HUES64 (cell line): ENCODE data around the gene NRBP1.
"Not testable (repeated sequence)": the region's sequence is repeated elsewhere in the genome, so short reads cannot be mapped to it uniquely, and the experiment has no call there.

ENCODE experiments used
- H3K27ac ChIP-seq: 2 replicates; pipeline ENCODE4 v1.7.0; 2013; ENCODE audit warnings: low read depth, low read length, inconsistent platforms
- H3K27me3 ChIP-seq: 2 replicates; pipeline ENCODE4 v1.6.1; 2013; ENCODE audit warnings: mild to moderate bottlenecking, low read length; ENCODE audit not compliant: insufficient read depth
- H3K36me3 ChIP-seq: 2 replicates; pipeline ENCODE4 v1.6.1; 2013; ENCODE audit warnings: mild to moderate bottlenecking, low read length; ENCODE audit not compliant: insufficient read depth
- H3K4me1 ChIP-seq: 2 replicates; pipeline ENCODE4 v1.6.1; 2013; ENCODE audit warnings: mild to moderate bottlenecking, low read length, moderate library complexity; ENCODE audit not compliant: insufficient read depth
- H3K4me3 ChIP-seq: 2 replicates; pipeline ENCODE4 v1.5.1; 2013; ENCODE audit warnings: mild to moderate bottlenecking, low read length, moderate library complexity
- H3K9ac ChIP-seq: 2 replicates; pipeline ENCODE4 v1.6.1; 2013; ENCODE audit warnings: mild to moderate bottlenecking, low read depth, low read length
- H3K9me3 ChIP-seq: 2 replicates; pipeline ENCODE4 v1.6.1; 2013; ENCODE audit warnings: low read depth, low read length; ENCODE audit not compliant: insufficient read depth
- WGBS: fragments of 150-250, 120-280 bp; methylation state at CpG from one replicate; pipeline ENCODE4 v1.1.7; 2013; ENCODE audit warnings: missing lambda C conversion rate; 5-methylcytosine and 5-hydroxymethylcytosine counted together

The NRBP1 gene

GRCh38 chr2:27400348-27401135 is 27.9 kb upstream of the NRBP1 start:
- Histone ChIP-seq H3K27me3 (no peaks in the 10 kb centered on the region), H3K4me1 (no peaks in the 10 kb centered on the region), H3K27ac (no peak overlapping the region), H3K4me3 (no peak overlapping the region), H3K36me3 (peaks cover 25% of the 10 kb centered on the region; the same call in 1 of the 2 replicates), H3K9ac (no peak overlapping the region), H3K9me3 (no peaks in the 10 kb centered on the region)
- WGBS: 100% methylated on average over 1 of the region's 2 CpGs

GRCh38 chr2:27407798-27408491 is 20.5 kb upstream of the NRBP1 start:
- Histone ChIP-seq H3K9me3 (no peaks in the 10 kb centered on the region), H3K27ac (no peak overlapping the region), H3K4me3 (peak overlapping the region; percentile 92), H3K36me3 (peaks cover 14% of the 10 kb centered on the region), H3K4me1 (peaks cover 4% of the 10 kb centered on the region; the same call in 1 of the 2 replicates), H3K27me3 (no peaks in the 10 kb centered on the region), H3K9ac (peak overlapping the region; percentile 92; the same call in 1 of the 2 replicates)
- WGBS: 46% methylated on average over 12 of the region's 16 CpGs

- under 1% methylated on average over 33 of the region's 33 CpGs for WGBS
- Histone ChIP-seq H3K27ac (peak overlapping the region; percentile 89), H3K36me3 (peaks cover 11% of the 10 kb centered on the region), H3K9me3 (no peaks in the 10 kb centered on the region), H3K9ac (peak overlapping the region; percentile 92), H3K4me3 (peak overlapping the region; percentile 92), H3K4me1 (peaks cover 4% of the 10 kb centered on the region; the same call in 1 of the 2 replicates), H3K27me3 (no peaks in the 10 kb centered on the region)
Observed at GRCh38 chr2:27408601-27409320, 19.7 kb upstream of the NRBP1 start.

- Histone ChIP-seq H3K36me3 (peaks cover 7% of the 10 kb centered on the region), H3K4me3 (peak within 1 kb of the TSS; percentile 92), H3K9me3 (no peaks in the 10 kb centered on the region), H3K27ac (peak within 1 kb of the TSS; percentile 89), H3K4me1 (peaks cover 4% of the 10 kb centered on the region; the same call in 1 of the 2 replicates), H3K27me3 (no peaks in the 10 kb centered on the region), H3K9ac (peak within 1 kb of the TSS; percentile 92)
- 4% methylated on average over 82 of the region's 82 CpGs for WGBS
Observed at GRCh38 chr2:27409321-27410073, 18.9 kb upstream of the NRBP1 start, which contains the start of gene PPM1G. Gene PPM1G (minus strand): TSS chr2:27409591. CDS start chr2:27409422, 169 bp downstream.

- H3K4me1 ChIP-seq: peaks cover 4% of the 10 kb centered on the region; the same call in 1 of the 2 replicates
- no peak overlapping the region for H3K27ac ChIP-seq
- no peak overlapping the region for H3K4me3 ChIP-seq
- 92% methylated on average over 7 of the region's 9 CpGs for WGBS
- no peaks in the 10 kb centered on the region for H3K9me3 ChIP-seq
- no peak overlapping the region for H3K9ac ChIP-seq
- peaks cover under 1% of the 10 kb centered on the region for H3K36me3 ChIP-seq
- H3K27me3 ChIP-seq: no peaks in the 10 kb centered on the region
Observed at GRCh38 chr2:27412419-27413152, 15.8 kb upstream of the NRBP1 start.

- WGBS: 93% methylated on average over 6 of the region's 6 CpGs
- Histone ChIP-seq H3K27me3 (no peaks in the 10 kb centered on the region), H3K4me3 (no peak overlapping the region), H3K36me3 (no peaks in the 10 kb centered on the region), H3K9me3 (no peaks in the 10 kb centered on the region), H3K4me1 (no peaks in the 10 kb centered on the region), H3K27ac (no peak overlapping the region), H3K9ac (no peak overlapping the region)
Observed at GRCh38 chr2:27416151-27416550, 12.3 kb upstream of the NRBP1 start.

- Histone ChIP-seq H3K27ac (no peak overlapping the region), H3K9me3 (no peaks in the 10 kb centered on the region), H3K4me1 (no peaks in the 10 kb centered on the region), H3K27me3 (no peaks in the 10 kb centered on the region), H3K36me3 (no peaks in the 10 kb centered on the region), H3K9ac (no peak overlapping the region), H3K4me3 (no peak overlapping the region)
Observed at GRCh38 chr2:27420996-27421395, 7.4 kb upstream of the NRBP1 start.

- WGBS: 86% methylated on average over 2 of the region's 4 CpGs
- H3K9ac ChIP-seq: no peak overlapping the region
- no peak overlapping the region for H3K27ac ChIP-seq
Observed at GRCh38 chr2:27421660-27422250, 6.7 kb upstream of the NRBP1 start.

GRCh38 chr2:27422958-27423357 is 5.5 kb upstream of the NRBP1 start:
- over 99% methylated on average over 3 of the region's 3 CpGs for whole genome bisulfite sequencing
- Histone ChIP-seq H3K27me3 (no peaks in the 10 kb centered on the region), H3K9me3 (no peaks in the 10 kb centered on the region), H3K36me3 (no peaks in the 10 kb centered on the region), H3K9ac (no peak overlapping the region), H3K4me1 (no peaks in the 10 kb centered on the region), H3K4me3 (no peak overlapping the region), H3K27ac (no peak overlapping the region)

More at GRCh38 chr2:27421660-27422250, 6.7 kb upstream of the NRBP1 start:
- Histone ChIP-seq H3K4me1 (no peaks in the 10 kb centered on the region), H3K27me3 (no peaks in the 10 kb centered on the region), H3K36me3 (no peaks in the 10 kb centered on the region), H3K4me3 (no peak overlapping the region), H3K9me3 (no peaks in the 10 kb centered on the region)

- H3K36me3 ChIP-seq, H3K4me3 ChIP-seq, H3K9ac ChIP-seq, H3K27ac ChIP-seq, H3K9me3 ChIP-seq, H3K4me1 ChIP-seq, H3K27me3 ChIP-seq: not testable (repeated sequence)
- WGBS: 92% methylated on average over 10 of the region's 10 CpGs
Observed at GRCh38 chr2:27425039-27425438, 3.4 kb upstream of the NRBP1 start.
